HG03354 (cell line): ENCODE data around the gene SQSTM1.
A peak's percentile ranks its signal among the peaks of the same experiment; 100 is the strongest.

Experiments
- ATAC-seq: cut with Tn5 transposase; IDR thresholded peaks from one replicate; pipeline ENCODE4 v1.9.1; 2021; ENCODE audit warnings: mild to moderate bottlenecking; ENCODE audit not compliant: unreplicated experiment, poor library complexity, severe bottlenecking

The SQSTM1 gene

DNA sequence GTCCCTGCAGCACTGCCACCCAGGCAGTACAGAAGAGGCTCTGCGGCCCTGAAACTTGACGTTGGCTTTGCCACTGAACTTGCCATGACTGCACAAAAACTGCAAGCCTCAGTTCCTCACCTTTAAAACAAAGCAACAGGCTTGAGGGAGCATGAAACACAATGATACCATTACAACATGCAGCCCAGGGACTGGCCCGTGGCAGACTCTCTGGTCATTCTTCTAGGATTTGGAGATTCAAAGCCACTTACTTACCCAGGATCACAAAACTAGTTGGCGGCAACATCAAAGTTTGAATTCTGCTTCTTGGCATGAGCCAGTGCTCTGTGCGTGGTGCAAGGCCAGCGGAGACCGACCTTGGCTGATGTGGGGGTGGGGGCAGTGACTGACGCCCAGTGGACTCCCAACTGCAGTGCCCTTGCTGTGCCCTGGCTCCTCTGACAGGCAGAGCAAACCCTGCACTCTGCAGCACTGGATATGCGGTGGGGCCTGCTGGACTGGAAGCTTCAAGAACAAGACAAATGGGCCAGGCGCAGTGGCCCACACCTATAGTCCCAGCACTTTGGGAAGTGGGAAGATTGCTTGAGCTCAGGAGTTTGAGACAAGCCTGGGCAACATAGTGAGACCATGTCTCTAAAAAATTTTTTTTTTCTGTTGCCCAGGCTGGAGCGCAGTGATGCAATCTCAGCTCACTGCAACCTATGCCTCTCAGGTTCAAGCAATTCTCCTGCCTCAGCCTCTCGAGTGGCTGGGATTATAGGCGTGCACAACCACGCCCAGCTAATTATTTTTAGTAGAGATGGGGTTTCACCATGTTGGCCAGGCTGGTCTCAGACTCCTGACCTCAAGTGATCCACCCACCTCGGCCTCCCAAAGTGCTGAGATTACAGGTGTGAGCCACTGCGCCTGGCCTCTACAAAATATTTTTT lies 18.9 kb downstream of the SQSTM1 start:
- no peak for ATAC-seq

DNA sequence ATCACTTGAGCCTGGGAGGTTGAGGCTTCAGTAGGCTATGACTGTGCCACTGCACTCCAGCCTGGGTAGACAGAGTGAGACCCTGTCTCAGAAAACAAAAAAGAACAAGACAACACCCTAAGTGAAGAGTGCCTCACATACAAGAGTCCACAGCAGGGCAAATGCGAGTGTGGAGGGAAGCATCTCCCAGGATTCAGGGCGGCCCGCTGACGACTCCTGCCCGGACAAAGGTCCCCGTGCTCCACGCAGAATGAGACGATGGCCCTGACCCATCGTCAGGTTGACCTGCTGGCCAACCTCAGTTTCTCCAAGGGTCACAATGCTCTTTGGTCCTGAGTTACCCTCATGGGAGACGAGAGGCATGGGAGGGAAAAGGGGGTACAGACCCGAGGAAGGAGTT lies 19.6 kb downstream of the SQSTM1 start:
- ATAC-seq: no peak

DNA sequence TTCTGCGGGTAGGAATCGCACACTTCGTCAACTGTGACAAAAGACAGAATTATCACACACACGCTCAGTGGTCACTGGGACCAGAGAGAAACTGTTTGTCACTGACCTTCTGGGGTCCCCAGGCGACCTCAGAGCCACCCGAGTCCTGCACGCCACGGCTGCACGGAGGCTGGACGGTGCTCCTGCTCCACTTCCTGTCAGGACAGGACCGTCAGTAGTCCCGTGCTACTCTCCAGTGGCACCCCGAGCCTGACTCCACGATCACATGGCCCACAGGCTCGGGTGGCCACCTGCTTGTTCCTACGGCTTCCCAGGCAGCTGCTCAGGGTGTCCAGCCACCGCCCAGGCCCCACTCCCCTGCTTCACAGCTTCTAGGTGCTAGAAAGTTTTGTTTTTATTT lies 20.1 kb downstream of the SQSTM1 start:
- ATAC-seq: no peak

DNA sequence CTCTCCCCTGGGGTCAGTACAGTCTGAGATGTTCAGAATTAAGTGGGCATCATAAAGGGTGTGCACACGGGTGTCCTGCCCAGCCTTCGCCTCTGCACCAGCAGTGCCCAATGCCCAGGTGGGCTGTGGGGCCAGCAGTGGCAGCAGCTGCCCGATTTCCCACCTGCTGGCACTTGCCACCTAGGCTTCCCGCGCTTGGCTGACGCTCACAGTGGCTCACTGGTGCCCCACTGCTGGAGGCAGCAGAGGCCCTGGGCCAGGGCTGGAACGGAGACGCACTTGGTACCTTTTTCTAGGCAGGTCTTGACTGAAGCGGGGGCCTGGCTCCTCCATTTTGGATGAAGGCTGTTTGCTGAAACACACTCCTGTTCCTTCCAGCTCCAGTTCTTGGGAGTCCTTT lies 20.9 kb downstream of the SQSTM1 start:
- ATAC-seq: no peak

DNA sequence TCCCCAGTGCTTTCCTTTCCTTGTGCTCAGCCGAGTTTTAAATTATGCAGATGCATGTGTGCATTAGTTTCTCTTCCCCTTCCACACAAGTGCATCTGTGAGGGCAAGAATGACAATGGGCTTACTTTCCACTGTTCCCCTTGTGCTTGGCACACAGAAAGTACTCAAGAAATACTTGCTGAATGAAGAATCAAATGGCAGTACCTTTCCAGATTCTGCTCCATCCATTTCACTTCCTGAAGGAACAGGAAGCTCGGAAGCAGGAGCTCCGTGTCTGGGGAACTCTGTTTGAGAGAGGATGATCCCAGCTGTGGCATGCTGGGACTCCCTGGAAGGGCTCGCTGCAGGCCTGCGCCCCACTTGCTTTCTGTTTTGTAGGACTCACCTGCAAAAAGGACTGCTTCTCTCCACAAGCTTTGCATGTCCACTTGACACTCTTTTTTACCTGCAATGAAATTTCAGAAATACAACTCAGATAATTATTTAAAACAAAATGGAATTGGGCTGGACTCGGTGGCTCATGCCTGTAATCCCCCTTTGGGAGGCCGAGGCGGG lies 32.4 kb downstream of the SQSTM1 start:
- peak; percentile 78 for ATAC-seq

DNA sequence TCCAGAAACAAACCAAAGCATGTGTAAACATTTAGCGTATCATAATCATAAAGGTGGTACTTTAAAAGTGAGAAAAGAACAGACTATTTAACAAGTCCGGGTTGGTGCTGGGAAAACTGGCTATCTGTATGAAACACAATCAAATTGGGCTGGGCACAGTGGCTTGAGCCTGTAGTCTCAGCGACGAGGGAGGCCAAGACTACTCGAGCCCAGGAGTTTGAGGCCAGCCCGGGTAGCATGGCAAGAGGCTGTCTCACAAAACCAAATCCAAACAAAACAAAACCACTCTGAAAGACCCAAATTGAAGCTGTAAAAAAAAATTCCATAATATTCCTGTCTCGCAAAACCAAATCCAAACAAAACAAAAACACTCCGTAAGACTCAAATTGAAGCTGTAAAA lies 33.7 kb downstream of the SQSTM1 start:
- ATAC-seq: no peak

DNA sequence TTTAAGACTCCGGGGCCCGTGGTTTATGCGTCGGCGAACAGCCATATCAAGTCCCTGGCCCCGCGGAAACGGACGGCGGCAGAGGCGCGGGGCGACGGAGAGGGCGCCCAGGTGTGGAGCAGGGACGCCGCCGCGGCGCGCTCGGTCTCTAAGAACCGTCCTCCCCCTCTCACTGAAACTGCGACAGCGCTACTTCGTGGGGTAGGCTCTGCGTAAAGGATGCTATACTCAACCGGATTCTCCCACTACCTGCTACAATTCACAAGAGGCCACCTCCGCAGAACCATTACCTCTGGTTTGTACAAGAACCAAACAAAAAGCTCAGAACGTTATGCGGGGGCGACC lies 37.5 kb downstream of the SQSTM1 start:
- peak; percentile 58 for ATAC-seq

DNA sequence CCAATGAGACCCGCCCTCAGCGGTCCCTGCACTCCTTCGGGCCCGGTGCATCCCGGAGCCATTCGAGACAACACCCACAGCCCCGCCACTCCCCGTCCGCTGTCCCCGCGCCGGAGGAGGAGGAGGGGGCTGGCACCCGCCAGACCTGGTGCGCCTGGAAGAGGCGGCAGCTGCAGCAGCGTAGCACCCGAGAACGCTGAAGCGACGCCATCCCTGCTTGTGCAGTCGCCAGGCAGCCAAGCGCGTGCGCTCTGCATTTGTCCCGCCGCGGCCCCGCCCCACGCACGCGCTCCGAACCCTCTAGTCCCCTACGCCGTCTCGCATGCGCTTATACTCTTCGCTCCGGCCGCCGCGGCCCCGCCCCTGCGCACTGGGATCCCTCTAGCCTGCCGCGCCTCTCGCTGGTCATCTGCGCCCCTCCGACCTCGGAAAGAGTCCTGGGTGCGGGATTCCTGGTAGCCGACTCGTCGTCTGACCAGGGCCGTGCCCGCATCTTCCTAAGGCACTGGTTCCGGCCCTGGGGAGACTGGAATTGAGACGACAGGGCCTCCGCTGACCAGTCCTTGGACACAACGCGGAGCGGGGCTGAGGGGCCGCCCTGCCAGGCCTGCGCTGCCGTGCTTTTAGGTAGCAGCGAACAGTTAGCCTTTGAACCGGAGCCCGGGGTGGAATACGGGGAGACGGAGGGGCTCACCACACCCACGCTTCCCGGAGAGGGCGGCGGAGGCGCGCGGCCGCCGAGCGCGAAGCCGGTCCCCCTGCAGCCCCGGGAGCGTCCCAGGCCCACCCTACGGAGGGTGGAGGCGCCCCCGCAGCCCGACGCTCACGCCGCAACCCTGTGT lies 38.1 kb downstream of the SQSTM1 start, which contains the start of gene MRNIP:
Gene MRNIP, minus strand, starts transcription at position 232 of the 842 bp plus-strand sequence. Its CDS starts 21 bp downstream, at position 211.
- peak; percentile 96 for ATAC-seq

DNA sequence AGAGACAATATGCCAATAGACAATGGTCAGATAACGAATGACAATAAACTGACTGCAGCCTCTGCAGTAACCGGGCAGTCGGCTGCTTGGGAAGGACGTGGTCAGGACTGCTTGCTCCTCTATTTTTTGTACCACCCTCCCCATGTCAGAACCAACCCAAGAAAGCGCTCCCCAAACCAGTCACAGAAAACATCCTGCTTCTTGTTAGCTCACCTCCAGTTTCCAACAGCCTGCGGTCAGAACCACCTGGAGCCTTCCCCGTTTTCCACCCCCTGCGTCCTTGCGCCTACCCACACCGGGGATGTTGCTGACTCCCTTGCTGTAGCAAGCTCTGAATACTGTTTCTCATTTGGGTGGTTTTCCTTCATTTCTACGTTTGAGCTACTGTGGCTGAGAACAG lies 39.6 kb downstream of the SQSTM1 start:
- no peak for ATAC-seq

DNA sequence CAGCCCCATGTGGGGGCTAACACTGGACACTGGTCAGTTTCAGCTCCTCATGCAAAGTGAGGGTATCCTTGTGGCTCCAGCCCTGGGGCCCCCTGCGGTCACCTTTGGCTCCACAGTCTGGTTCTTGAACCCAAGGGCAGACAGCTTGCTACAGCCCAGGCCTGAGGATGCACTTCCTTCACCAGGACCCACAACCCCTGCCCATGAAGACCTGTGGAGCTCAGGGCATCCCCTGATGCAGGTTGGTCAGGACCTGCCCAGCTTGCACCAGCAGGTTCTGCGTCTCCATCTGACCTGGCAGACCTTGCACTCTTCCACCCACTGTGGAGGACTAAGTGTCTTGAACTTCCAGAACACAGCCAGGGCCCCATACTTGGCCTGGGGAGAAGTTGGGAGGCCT lies 41.6 kb downstream of the SQSTM1 start:
- no peak for ATAC-seq

DNA sequence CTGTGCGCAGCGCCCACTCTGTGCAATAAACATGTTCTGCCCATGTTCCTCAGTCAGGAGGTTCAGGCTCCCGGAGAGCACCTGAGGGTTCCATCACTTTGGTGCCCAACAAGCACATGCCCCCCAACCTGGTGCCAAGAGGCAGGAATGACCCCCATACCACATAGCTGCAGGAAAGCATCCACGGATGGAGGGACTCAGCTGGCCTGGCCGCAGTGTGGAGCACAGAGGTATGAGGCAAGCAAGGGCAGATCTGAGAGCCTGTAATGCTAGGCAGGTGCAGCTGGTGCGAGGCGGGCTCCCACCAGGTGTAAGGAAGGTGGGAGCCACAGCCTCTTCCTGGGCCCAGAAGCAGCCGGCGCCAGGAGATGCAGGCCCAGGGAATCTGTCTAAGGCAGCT lies 42.2 kb downstream of the SQSTM1 start:
- no peak for ATAC-seq

DNA sequence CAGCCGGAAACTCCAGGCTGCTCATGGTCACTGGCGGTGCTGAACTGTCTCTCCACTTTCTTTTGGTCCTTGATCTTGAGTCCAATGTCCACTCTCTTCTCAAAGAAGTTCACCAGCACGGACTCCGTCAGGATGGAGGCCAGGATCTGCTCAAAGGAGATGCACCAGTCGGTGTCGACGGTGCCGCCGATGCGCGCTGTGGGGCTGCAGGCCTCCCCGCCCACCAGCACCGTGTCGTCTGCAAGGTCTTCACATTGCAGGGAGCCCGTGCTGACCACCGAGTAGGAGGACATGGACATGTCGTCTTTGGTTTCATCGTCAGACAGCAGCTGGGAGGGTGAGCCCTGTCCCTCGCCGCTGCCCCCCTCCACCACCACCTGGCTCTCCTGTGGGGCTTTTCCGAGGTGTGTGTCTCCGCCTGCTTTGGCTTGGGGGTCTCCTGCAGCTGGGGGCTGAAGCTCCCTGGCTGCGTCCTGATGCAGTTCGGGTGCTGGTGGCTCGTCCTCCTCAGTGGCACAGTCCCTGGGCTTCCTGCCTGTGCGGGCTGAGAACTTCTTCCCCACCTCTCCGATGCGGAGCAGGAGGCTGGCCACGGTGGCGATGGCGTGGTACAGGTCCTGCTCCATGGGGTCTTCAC lies 42.9 kb downstream of the SQSTM1 start:
- ATAC-seq: no peak

DNA sequence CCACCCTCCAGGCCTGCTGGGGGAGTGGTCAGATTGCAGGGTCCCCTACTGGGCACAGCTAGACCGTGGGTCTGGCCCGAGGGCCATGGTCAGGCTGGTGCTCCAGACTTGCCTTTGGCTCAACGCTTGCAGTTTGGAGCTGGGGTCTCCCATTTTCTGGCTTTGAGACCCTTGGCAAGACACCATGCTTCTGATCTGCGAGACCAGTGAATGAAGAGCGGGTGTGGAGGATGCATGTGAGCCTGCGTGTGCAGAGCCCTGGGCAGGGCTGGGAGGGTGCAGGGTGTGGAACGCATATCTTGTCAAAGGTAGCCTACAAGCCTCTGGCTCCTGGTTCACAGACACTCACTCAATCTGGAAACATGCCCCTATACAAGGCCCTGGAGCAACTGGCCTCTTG lies 44.0 kb downstream of the SQSTM1 start:
- ATAC-seq: no peak

DNA sequence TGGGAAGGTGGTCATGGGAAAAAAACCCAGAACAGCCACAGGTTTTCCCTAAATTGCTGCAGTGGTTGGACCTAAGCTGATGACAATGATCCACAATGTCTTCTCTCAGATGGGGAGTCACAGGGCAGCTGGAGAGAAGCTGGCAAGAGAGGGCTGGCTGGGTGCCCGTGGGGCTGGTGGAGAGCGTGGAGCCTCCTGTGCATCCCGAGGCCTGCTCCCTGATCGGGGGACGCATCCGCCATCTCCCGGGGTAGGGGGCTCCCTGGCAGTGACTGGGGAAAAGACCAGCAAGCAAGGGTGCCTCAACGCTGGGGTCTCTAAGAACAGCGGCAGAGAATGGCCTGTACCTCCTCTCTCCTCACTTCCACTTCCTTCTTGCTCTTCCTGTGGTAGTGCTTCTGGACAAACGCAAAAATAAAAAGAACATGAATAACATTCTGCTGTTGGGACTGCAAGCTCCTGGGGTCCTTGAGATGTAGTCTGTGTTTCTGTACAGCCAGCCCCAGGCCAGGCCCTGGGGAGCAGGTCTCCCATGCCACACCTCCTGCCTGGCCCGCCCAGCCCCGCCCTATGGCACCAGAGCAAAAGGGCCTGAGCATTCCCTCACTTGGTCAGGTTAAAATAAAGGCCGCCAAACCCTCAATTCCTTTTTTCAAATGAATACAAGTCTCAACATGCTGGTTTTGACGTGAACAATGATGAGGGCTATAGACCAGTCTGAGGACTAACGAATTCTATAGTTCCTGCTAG lies 45.0 kb downstream of the SQSTM1 start:
- no peak for ATAC-seq

DNA sequence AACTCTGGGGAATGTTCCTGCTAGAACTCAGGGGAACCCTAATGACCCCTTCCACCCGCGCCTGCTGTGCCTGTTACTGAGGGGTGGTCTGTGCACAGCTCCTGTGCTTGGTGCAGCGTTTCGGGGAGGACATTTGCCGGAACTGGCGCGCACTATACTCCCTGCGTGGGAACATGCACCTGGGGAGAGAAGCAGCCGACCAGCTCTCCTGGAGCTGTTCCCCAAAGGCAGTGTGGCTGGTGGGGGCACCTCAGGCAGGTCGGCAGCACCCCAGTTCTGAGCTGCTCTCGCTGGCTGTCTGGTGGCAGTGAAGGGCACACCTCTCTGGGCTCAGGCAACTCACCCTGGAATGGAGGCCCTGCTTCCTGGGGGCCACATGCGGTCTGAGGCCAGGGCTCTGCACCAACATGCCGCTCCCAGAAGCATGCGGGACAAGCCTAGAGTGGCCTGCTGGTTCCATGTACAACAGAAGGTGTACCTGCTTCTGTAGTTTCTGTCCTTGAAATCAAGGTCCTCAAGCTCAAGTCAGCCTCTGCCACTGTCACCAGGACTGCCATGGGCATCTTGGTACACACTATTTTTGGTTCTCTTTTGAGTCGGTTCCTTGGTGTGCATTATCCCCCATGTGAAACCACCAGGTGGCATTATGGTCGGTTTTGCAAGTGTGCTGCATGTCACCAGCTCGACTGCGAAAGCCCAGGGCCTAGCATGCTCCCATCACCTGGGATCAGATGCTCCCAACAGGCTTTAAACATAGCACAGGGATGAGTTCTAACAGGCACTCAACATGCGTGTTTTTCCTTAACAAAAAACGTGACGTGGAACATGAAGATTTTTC lies 45.8 kb downstream of the SQSTM1 start:
- peak; percentile 45 for ATAC-seq

DNA sequence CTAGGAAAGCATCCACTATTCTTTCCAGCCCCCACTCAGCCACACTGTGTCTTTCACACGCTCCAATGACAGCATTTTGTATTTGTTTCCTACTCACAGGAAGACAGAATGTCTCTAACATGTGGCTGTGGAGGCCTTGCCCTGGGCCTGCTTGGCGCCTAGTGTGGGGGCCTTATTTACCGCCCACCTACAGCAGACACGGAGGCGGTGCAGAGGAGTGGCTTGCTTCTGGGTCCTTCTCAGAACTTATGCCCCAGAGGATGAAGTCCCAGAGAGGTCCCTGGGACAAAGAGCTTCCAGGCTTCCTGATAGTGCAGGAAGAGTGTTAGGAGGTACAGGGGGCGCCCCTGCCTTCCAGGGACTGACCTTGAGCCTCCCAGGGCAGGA lies 46.4 kb downstream of the SQSTM1 start:
- ATAC-seq: no peak

DNA sequence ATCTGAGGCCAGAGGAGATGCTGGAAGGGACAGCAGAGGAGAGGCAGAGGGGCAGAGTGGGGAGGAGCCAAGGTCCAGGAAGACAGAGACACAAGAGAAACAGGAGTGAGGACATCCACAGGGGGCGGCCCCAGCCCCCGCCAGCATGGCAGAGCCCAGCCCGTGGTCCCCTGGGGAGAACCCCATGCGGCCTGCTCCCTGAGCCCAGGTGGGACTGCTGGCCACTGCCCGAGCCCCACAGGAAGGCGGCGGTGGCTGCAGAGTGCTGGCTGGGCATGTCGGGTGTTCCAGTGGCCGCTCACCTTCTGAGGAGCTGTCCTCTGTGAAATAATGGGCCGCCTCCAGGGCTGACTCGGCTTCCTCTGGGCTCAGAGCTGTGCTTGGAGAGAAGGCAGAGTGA lies 46.8 kb downstream of the SQSTM1 start:
- no peak for ATAC-seq

DNA sequence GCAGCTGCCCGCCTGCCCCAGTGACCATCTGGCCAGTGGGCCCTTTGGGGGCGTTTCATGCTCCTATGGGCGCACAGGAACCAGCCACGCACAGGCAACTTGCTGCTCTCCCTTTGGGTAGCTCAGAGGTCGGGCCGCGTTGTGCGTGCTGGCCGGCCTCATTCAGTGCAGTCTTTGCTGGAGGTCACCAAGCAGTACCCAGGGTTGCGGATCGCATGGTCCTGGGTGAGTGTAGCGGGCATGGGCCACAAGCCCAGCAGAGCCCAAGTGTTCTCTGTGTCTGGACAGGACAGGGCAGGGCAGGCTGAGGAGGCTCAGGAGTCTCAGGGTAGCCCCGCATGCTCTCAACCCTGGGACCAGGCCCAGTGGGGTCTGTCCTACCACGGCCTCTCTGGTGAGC lies 47.8 kb downstream of the SQSTM1 start:
- no peak for ATAC-seq

DNA sequence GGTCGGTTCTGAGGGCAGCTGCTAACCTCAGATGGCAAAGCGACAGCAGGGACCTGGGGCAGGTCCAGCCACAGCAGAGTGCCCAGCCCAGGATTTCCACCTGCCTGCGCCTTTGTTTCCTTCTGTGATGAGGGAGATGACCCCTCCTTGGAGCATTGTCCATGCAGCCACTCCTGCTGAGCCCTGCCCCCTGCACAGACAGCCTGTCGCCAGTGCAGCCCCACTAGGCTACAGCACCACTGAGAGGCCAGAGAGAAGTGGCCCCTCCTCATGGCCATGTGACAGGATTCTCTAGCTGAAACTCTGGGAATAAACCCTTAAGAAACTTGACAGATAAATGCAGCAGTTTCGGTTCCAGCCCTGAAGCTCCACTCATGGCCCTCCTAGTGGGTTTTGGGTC lies 48.4 kb downstream of the SQSTM1 start:
- ATAC-seq: no peak
